ENCODE results near the gene HSF2BP. TPM values are rescaled to one million over a fixed set of nuclear protein-coding genes. Genes with fewer than 3 reads are reported as not detected.
"Not testable (repeated sequence)": the region's sequence is repeated elsewhere in the genome, so short reads cannot be mapped to it uniquely, and the experiment has no call there.

The HSF2BP gene
- total RNA-seq, 1 experiment from 2014 or later: 9.1 TPM

- in situ Hi-C loops (cut with HindIII; ENCODE audit: low sequenced_read_pairs): no loop called here
- DNase-seq (ENCODE audit: low spot score): no peak
These were observed 80.5 kb downstream of the HSF2BP start for GRCh38 chr21:43578677-43579303.

- DNase-seq (ENCODE audit: low spot score): no peak
- in situ Hi-C loops (cut with HindIII; ENCODE audit: low sequenced_read_pairs): no loop called here
These were observed 83.8 kb downstream of the HSF2BP start for GRCh38 chr21:43575473-43575844.

- in situ Hi-C loops (cut with HindIII; ENCODE audit: low sequenced_read_pairs): no loop called here
- DNase-seq (ENCODE audit: low spot score): no peak
These were observed 84.4 kb downstream of the HSF2BP start for GRCh38 chr21:43574741-43575472.

- no peak for DNase-seq (ENCODE audit: low spot score)
- in situ Hi-C loops (cut with HindIII; ENCODE audit: low sequenced_read_pairs): no loop called here
These were observed 85.4 kb downstream of the HSF2BP start for GRCh38 chr21:43573921-43574320.

- in situ Hi-C loops (cut with HindIII; ENCODE audit: low sequenced_read_pairs): no loop called here
- DNase-seq (ENCODE audit: low spot score): no peak
These were observed 86.8 kb downstream of the HSF2BP start for GRCh38 chr21:43572446-43572845.

GRCh38 chr21:43571976-43572375 lies 87.3 kb downstream of the HSF2BP start:
- DNase-seq (ENCODE audit: low spot score): no peak
- in situ Hi-C loops (cut with HindIII; ENCODE audit: low sequenced_read_pairs): no loop called here

GRCh38 chr21:43570195-43570594 lies 89.1 kb downstream of the HSF2BP start:
- DNase-seq (ENCODE audit: low spot score): not testable (repeated sequence)

GRCh38 chr21:43562451-43562850 lies 96.8 kb downstream of the HSF2BP start:
- DNase-seq (ENCODE audit: low spot score); in situ Hi-C loops (cut with HindIII; ENCODE audit: low sequenced_read_pairs): not testable (repeated sequence)

More at GRCh38 chr21:43570195-43570594, 89.1 kb downstream of the HSF2BP start:
- in situ Hi-C loops (cut with HindIII; ENCODE audit: low sequenced_read_pairs): not testable (repeated sequence)

GRCh38 chr21:43540561-43540960 lies 118.7 kb downstream of the HSF2BP start:
- DNase-seq (ENCODE audit: low spot score); in situ Hi-C loops (cut with HindIII; ENCODE audit: low sequenced_read_pairs): not testable (repeated sequence)

GRCh38 chr21:43522495-43523131 lies 136.7 kb downstream of the HSF2BP start:
- in situ Hi-C loops (cut with HindIII; ENCODE audit: low sequenced_read_pairs); DNase-seq (ENCODE audit: low spot score): not testable (repeated sequence)

- DNase-seq (ENCODE audit: low spot score); in situ Hi-C loops (cut with HindIII; ENCODE audit: low sequenced_read_pairs): not testable (repeated sequence)
These were observed 141.6 kb downstream of the HSF2BP start for GRCh38 chr21:43517701-43518100.

GRCh38 chr21:43516860-43517627 lies 142.2 kb downstream of the HSF2BP start:
- in situ Hi-C loops (cut with HindIII; ENCODE audit: low sequenced_read_pairs); DNase-seq (ENCODE audit: low spot score): not testable (repeated sequence)

GRCh38 chr21:43516295-43516847 lies 142.9 kb downstream of the HSF2BP start:
- in situ Hi-C loops (cut with HindIII; ENCODE audit: low sequenced_read_pairs); DNase-seq (ENCODE audit: low spot score): not testable (repeated sequence)

- DNase-seq (ENCODE audit: low spot score); in situ Hi-C loops (cut with HindIII; ENCODE audit: low sequenced_read_pairs): not testable (repeated sequence)
These were observed 144.5 kb downstream of the HSF2BP start for GRCh38 chr21:43514834-43515233.

GRCh38 chr21:43513023-43513422 lies 146.3 kb downstream of the HSF2BP start:
- in situ Hi-C loops (cut with HindIII; ENCODE audit: low sequenced_read_pairs); DNase-seq (ENCODE audit: low spot score): not testable (repeated sequence)

- in situ Hi-C loops (cut with HindIII; ENCODE audit: low sequenced_read_pairs): not testable (repeated sequence)
These were observed 148.1 kb downstream of the HSF2BP start for GRCh38 chr21:43511209-43511608.

GRCh38 chr21:43510669-43511068 lies 148.6 kb downstream of the HSF2BP start:
- in situ Hi-C loops (cut with HindIII; ENCODE audit: low sequenced_read_pairs); DNase-seq (ENCODE audit: low spot score): not testable (repeated sequence)

More at GRCh38 chr21:43511209-43511608, 148.1 kb downstream of the HSF2BP start:
- not testable (repeated sequence) for DNase-seq (ENCODE audit: low spot score)

- DNase-seq (ENCODE audit: low spot score); in situ Hi-C loops (cut with HindIII; ENCODE audit: low sequenced_read_pairs): not testable (repeated sequence)
These were observed 155.4 kb downstream of the HSF2BP start for GRCh38 chr21:43503892-43504291.
